D721Med (cell line): ENCODE data around the gene ZNF202.

Experiments
- DNase-seq: peaks from one replicate; pipeline ENCODE4 v3.0.0; 2011; ENCODE audit warnings: low spot score; ENCODE audit not compliant: insufficient read length
- FAIRE-seq: peaks from 2 replicates; lab custom pipeline; 2011; peaks lifted over from hg19 to GRCh38; lab: Jason Lieb, UNC
- TF ChIP-seq, protein P1 (sequence below): IDR thresholded peaks from 2 replicates; pipeline ENCODE4 v1.5.1; 2012; ENCODE audit warnings: mild to moderate bottlenecking, control low read depth; ENCODE audit not compliant: insufficient read depth; ENCODE audit errors: missing control alignments

The ZNF202 gene

DNA sequence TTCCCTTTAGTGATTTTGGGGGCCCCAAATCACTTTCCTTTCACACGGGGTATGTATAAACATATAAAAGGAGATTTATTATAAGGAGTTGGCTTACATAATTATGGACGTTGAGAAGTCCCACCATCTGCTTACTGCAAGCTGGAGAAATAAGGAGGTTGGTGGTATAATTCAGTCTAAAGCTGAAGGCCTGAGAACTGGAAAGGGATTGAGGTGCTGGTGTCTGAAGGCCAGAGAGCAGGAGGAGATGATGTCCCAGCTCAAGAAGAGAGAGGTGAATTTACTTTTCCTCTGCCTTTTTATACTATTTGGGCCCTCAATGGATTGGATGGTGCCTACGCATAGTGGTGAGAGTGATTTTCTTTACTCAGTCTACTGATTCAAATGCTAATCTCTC, 1.3 kb upstream of the ZNF202 start:
- DNase-seq (no peak), FAIRE-seq (no peak)
- TF ChIP-seq, protein P1, sequence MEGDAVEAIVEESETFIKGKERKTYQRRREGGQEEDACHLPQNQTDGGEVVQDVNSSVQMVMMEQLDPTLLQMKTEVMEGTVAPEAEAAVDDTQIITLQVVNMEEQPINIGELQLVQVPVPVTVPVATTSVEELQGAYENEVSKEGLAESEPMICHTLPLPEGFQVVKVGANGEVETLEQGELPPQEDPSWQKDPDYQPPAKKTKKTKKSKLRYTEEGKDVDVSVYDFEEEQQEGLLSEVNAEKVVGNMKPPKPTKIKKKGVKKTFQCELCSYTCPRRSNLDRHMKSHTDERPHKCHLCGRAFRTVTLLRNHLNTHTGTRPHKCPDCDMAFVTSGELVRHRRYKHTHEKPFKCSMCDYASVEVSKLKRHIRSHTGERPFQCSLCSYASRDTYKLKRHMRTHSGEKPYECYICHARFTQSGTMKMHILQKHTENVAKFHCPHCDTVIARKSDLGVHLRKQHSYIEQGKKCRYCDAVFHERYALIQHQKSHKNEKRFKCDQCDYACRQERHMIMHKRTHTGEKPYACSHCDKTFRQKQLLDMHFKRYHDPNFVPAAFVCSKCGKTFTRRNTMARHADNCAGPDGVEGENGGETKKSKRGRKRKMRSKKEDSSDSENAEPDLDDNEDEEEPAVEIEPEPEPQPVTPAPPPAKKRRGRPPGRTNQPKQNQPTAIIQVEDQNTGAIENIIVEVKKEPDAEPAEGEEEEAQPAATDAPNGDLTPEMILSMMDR: no peak

DNA sequence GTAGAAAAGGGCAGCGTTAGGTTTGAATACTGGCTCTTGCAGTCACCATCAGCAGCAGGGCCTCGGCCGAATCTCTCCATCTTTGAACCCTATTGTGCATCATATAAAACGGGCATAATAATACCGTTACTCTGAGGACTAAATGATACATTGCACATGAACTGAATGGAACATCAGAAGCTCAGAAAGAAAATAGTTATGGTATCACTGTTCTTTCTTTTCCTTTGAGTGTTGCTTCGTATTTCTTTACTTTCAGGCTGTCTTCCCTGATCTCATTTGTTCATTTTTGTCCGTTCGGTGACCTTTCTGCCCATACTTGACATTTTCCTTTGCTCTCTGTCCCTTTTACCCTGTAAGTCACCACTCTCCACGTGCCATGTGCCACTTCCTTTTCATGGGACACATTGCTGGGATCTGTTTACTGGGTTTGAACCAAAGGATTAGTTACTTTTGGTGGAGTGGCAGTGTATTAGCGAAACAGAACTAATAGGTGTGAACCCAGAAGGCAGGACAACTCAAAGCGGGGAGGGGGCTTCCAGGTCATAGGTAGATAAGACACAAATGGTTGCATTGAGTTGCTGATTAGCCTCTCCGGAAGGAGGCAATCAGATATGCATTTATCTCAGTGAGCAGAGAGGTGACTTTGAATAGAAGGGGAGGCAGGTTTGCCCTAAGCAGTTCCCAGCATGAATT, 717 bp upstream of the ZNF202 start:
- no peak for FAIRE-seq
- DNase-seq: no peak
- TF ChIP-seq, protein P1: no peak

DNA sequence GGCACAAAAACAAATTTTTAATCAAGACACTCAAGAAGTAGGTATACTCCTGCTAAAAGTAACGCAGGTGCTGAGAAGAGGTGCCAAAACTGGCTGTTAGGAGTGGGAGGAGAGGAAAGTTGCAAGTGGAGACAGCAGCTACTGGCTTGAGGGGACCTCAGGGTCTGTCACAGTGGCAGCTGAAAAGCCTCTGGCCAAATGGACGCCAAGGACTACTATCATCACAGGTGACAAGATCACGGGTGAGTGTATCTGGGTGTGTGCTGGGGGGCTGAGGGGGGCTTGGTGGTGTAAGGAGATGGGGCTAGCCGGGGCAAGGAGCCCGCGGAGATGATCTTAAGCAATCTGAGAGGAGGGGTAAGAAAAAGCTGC, 687 bp downstream of the ZNF202 start:
- TF ChIP-seq, protein P1: no peak
- FAIRE-seq (no peak), DNase-seq (no peak)

DNA sequence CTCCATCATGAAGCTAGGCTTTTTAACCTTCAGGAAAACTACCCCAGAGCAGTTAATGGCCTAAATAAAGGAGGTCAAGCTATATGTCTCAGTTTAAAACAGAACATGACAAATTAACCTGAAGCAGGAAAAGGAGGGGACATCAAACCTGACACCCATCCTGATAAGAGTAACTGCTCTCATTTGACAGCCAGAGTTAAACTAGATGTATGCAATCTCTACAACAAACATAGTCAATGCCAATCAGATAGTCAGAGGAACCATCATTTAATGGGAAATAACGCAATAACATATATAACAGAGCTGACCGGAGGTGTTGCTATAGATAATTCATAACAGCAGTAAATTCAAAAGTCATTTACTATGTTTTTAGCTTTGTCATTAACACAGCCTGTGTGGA, 3.1 kb downstream of the ZNF202 start:
- FAIRE-seq (no peak), DNase-seq (no peak)
- TF ChIP-seq, protein P1: no peak

- FAIRE-seq: no peak
- no peak for DNase-seq
- TF ChIP-seq, protein P1: no peak
These were observed 4.7 kb downstream of the ZNF202 start for GRCh38 chr11:123736769-123737168.

DNA sequence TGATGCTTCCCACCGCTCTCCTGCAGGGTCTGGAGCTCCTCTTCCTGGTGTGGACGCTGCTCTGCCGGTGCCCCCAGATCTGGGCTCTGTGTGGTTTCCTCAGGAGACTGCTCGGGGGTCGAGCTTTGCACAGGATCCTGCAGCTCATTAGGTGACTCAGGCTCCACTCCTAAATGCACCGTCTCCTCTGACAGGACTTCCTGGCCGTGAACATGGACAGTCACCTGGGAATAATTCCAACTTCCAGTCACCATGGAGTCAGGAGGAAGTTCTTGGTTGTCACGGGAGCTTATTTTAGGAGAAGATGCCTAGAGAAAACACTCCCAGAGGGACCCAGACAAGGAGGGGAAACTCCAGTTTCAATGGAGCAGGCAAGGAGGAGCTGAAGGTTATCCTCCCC, 11.9 kb downstream of the ZNF202 start:
- FAIRE-seq (no peak), DNase-seq (no peak)
- TF ChIP-seq, protein P1: no peak

- TF ChIP-seq, protein P1: no peak
- FAIRE-seq (no peak), DNase-seq (no peak)
These were observed 15.3 kb downstream of the ZNF202 start for GRCh38 chr11:123725995-123726655.
